Measurements from ENCODE around the gene PARM1. TPM values are rescaled to one million over a fixed set of nuclear protein-coding genes. Genes with fewer than 3 reads are reported as not detected.

Gene PARM1
- total and polyA plus RNA-seq, 9 of the 15 experiments (the other 6 are each of a cell fraction or from before 2014, with no cell fraction given): 0.07 TPM; not detected in 8

- TF ChIP-seq ATF2 (CRISPR knock-in tag; IDR thresholded peaks at IDR 0.05) (no peak), ZNF830 (CRISPR knock-in tag; IDR thresholded peaks at IDR 0.05) (no peak), AFF1 (IDR thresholded peaks at IDR 0.05; ENCODE audit: low read depth in 1 of 2, partially characterized antibody in 2 of 2) (no peak), ZBTB9 (CRISPR knock-in tag; IDR thresholded peaks at IDR 0.05) (no peak)
Observed at GRCh38 chr4:75031775-75032174, 98.9 kb downstream of the PARM1 start (continued).
